GM12801 (cell line): ENCODE results near the gene IQGAP1.

Experiments
- CTCF ChIP-seq: IDR thresholded peaks from one replicate; pipeline ENCODE4 v1.5.1; 2011; ENCODE audit warnings: control low read depth; ENCODE audit not compliant: insufficient read length; ENCODE audit errors: extremely low read depth

The IQGAP1 gene

GRCh38 chr15:90540768-90541167 is 152.7 kb downstream of the IQGAP1 start:
- TF ChIP-seq CTCF: no peak

- TF ChIP-seq CTCF: no peak
Observed at GRCh38 chr15:90545095-90545494, 157.1 kb downstream of the IQGAP1 start.

GRCh38 chr15:90547540-90547939 is 159.5 kb downstream of the IQGAP1 start:
- TF ChIP-seq CTCF: no peak

GRCh38 chr15:90550919-90551318 is 162.9 kb downstream of the IQGAP1 start:
- TF ChIP-seq CTCF: no peak
